NOMO-1 treated with dmso at 0.1 percent for 144 hours (cell line): ENCODE measurements around the gene SARDH.
A peak's percentile ranks its signal among the peaks of the same experiment; 100 is the strongest.
"Not testable (repeated sequence)": the region's sequence is repeated elsewhere in the genome, so short reads cannot be mapped to it uniquely, and the experiment has no call there.

Experiments used
- DNase-seq: peaks from one replicate; lab custom pipeline; 2025; ENCODE audit not compliant: unreplicated experiment; lab: John Stamatoyannopoulos, UW

The SARDH gene

DNA sequence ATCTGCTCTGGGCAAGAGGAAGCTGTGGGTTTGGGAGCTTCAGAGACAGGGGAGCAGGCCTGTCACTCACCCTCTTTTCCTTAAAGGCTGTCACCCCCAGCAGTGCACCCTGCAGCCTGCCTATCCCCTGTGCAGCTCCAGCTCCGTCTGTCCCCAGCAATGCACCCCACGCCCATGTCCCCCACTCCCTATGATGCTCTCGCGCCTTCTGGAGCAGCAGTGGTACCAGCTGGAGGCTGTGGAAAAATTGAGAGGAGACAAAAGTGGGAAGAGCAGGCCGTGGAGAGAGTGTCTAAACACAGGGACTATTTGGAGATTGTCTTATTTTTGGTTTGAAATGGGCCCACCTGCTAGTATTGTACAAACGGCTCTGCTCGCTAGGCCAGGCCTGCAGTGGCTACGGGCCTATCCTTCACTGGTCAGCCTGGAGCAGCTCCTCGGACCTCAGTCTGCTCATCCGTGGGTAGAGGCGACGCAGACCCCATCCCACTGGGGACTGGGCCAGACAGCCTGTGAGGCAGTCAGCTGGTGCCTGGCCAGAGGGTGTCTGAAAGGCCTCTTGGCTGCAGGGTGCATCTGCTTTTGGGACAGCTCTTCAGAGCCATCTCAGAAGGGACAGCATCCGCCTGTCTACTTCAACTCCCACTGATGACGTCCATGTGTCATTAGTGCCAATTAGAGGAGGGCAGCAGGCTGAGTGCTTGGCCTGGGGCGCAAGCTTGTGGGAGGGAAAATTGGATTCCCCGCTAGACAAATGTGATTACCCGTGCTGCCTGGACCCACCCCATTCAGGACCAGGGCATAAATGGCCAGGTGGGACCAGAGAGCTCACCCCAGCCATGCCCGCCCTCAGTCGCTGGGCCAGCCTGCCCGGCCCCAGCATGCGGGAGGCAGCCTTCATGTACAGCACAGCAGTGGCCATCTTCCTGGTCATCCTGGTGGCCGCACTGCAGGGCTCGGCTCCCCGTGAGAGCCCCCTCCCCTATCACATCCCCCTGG lies 102.3 kb downstream of the SARDH start, which contains the start of gene DBH:
TSS of gene DBH (plus strand) at position 831 of the 999 bp plus-strand sequence. CDS start at position 840, 9 bp downstream.
- no peak for DNase-seq

DNA sequence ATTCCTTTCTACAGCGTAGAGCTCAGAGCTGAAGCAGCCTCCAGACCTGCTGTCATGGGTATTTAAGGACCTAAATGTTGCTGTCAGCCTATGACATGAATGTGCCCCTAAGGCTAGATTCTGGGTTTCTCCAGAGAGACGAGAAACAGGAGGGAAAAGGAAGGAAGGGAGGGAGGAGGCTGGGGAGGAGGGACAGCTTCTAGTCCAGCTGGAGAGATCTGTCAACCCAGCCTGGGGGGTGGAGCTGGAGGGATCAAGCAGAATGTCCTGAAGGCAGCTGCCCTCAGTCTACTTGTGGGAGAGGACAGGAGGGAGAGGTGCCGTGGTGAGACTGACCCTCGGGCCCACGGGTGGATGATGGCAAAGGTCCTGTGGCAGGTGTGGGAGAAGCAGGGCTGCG lies 103.1 kb downstream of the SARDH start:
- no peak for DNase-seq

DNA sequence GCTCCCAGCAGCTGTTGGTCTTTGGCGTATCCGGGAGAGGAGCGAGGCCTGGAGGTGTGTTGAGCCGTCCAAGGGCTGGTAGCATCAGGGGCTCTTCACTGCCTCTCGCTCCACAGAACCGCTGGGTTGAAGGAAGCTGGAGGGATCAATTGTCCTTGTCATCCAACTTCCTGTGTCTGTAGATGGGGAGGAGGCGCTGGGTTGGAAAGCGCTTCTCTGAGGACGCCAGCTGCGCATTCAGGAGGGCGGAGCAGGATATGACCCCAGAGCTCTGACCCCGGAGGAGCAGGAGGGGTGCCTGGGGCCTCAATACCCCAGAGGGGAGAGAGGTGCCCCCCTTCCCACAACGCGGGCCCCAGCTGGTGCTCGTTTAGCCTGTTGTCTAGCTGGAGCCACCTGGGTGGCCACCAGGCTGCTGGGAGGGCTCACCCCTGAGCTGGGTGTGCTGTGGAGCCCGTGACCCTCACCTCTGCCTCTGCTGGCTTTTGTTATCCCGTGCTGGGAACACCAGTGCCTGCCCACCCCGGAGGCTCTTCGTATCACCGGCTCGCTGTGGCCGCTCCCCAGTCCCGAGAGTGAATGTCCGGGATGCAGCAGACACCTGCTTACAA lies 104.0 kb downstream of the SARDH start:
- DNase-seq = no peak

DNA sequence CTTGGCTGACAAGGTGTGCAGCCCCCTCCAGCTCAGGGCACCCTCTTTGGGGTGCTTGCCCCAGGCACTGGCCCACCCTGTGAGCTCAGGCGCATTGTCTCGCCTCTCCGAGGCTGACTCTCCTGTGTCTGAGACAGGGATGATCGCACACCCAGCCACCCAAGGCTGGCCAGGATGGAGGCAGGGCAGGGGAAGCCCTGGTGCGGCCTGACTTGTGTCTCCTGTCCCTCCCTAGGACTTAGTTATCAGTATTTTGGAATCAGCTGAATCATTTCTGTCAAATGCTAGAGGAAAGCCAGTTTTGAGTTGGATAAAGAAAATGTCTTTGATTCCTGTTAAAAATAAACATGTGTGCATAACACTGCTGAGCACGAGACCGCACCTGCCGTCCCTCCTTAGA lies 104.5 kb downstream of the SARDH start:
- DNase-seq = no peak

DNA sequence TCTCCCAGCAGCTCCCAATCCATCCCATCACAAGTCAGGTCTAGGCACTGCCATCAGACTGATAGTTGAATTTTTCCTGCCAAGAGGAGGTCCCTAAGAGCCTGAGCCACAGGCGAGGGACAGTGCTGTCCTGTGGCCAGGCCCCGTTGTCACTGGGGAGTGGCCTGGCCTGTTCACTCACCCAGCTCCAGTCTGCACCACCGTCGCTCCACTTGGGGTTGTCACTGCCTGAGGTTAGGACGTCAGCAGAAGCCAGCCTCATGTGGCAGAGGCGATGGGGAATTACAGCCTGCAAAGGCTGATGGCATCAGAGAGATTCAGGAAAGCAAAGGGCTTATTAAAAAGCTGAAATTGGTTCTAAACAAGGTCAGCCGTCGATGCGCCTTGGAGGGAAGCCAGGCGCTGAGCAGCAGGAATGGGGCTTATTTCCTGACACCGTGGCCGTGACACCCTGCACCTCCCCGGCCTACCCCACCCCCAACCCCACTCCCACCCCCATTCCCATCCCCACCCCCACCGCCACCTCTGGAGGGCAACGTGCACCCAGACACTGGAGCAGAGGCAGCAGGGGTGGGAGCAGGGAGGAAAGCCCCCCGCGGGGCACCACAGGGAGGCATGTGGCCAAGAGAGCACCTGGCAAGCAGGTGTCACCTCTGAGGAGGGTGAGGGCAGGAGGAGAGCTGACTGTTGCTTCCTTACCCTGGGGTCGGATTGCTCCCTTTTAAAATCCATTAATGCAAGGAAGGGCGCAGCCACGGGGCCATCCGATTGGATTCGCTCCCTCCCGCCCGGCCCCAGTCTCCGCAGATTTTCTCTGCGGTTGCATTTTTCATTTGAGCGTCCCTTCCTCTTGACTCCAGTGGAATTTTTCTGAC lies 105.1 kb downstream of the SARDH start:
- DNase-seq = no peak

- DNase-seq = no peak
These were observed 107.0 kb downstream of the SARDH start for GRCh38 chr9:133631111-133631510.

DNA sequence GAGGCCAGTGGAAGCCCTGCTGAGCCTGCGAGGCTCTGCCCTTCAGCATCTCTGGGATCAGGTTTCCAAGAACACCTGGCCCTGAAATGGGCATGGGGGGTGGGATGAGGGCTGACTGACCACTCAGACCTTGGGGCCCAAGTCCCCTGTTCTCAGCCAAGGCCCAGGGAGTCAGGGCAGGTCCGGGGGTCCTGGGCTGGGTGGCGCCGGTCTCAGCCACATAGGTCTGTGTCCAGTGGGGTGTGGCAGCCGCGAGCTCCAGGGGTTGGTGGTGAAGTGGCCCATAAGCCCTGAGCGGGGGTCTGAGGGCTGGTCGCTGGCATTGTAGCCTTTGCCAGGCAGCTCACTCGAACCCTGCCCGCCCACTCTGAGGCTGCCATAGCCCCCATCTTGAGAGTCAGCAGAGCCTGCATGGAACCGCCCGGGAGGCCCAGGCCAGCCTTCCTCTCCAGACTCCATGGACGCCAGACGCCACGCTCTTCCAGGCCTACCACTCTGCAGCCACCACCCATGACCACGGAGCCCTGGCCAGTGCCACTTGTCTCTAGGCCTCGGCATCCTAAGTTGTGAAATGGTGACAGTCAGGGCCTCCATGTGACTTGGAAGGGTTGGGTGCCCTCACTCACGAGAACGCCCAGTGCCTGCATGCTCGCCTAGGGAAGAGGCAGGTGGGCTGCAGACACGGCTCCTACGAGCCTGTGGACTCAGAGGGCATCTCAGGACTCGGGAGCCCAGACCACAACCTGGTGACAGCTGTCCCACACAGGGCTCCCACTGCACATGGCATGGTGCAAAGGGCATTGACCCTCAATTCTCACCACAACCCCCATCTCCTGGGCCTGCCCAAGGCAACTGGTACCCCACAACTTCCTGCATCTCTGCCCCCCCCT lies 108.7 kb downstream of the SARDH start:
- no peak for DNase-seq

- DNase-seq = no peak
These were observed 109.4 kb downstream of the SARDH start for GRCh38 chr9:133628766-133629165.

GRCh38 chr9:133627341-133627740 lies 110.8 kb downstream of the SARDH start:
- no peak for DNase-seq

GRCh38 chr9:133626008-133626407 lies 112.1 kb downstream of the SARDH start:
- DNase-seq = not testable (repeated sequence)

GRCh38 chr9:133622555-133622954 lies 115.6 kb downstream of the SARDH start:
- no peak for DNase-seq

- no peak for DNase-seq
These were observed 116.4 kb downstream of the SARDH start for GRCh38 chr9:133621725-133622267.

DNA sequence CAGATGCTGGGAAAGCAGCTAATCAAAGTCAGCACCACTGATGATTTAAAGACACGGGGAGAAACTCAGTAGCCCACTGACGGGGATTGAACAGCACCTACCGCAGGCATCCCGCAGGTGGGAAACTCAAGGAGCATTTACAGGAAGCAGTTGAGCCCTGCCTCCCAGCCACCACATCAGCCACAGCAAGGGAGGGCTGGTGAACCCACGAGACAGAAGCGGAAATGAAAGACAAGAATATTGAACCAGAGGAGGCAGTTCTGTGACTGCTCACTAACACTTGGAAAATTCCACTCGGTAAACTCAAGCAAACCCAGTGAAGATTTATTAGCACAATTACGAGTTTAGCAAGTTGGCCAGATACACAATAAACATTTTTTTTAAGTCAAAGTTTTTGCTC lies 118.4 kb downstream of the SARDH start:
- peak; percentile 61 for DNase-seq

DNA sequence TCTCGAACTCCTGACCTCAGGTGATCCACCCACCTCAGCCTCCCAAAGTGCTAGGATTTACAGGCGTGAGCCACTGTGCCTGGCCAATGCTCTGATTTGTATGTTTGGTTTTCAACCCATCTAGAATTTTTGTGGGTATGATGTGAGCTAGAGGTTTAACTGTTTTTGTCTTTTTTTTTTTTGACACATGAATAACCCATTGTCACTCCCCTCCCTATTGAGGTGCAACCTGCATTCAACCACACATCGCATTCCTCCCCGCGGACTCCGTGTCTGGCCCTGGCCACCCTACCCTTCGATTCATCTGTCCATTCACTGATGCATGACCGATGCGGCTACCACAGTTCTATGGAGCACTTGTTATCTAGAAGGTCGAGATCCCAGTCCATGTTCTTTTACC lies 119.4 kb downstream of the SARDH start:
- no peak for DNase-seq

DNA sequence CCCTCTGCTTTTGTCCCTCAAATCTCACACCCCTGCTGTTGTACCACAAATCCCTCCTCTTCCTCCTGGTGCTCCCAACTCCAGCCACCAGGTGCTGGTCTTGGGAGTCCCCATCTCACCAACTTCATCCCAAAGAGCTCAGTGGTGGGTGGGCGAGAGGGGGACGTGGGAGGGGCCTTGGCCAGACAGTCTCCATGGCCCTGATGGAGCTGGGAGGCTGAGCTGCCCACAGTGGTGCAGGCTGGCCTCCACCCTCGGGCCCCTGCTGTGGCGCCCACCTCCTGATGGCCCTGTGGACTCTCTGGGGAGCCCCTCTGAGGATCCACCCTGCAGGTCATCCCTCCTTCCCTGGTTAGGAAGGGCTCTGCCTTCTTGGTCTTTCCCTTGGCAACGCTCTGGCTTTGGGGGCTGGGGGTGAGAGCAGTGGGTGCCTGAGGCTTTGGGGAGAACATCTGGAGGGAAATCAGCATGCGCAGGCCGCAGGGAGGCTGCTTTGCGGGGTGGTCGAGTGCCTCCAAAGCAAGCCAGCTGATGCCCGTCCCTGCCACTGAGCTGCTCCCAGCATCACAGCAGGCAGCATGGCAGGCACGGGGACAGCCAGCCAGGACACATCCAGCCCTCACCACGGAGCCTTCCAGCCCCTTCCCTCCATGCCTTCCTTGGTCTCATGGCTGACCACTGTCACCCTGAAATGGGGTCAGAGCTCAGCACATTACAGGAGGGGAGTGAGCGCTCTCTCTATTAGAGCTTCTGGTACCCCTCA lies 121.3 kb downstream of the SARDH start:
- no peak for DNase-seq

GRCh38 chr9:133615606-133616188 lies 122.5 kb downstream of the SARDH start:
- DNase-seq = no peak

DNA sequence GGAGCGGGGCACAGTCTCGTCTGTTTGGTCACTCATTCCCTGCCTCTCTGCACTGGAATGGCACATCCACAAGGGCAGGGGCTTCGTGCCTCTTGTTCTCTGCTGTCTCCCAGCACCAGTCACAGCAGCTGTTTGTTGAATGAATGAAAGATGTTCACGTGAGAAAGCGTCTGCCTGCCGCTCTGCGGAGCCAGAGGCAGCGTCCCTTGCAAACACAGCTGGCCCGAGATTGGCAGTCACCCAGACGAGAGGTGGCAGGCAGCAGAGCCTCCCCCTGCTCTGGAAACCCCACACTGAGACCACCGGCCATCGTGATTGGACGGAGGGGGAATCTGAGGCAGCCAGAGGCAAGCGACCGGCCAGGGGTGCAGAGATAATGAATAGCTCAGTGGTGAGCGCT lies 123.0 kb downstream of the SARDH start:
- no peak for DNase-seq

DNA sequence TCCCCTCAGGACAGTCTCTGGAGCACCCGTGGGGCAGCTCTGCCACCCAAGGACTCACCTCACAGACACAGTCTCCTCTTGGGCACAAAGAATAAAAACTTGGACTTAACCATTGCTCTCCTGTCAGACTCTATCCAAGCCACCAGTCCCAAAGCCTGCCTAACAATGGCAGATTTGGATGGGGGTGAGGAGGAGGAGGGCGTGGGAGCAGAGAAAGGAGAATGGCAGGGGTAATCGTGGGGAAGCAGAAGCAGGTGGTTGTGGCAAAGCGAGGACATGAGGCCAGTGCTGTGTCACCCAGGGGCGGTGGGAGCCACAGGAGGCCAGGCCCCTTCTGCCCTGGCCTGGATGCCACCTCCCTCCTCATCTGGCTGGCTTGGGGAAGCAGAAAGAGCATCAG lies 123.5 kb downstream of the SARDH start:
- DNase-seq = no peak

- DNase-seq = no peak
These were observed 124.1 kb downstream of the SARDH start for GRCh38 chr9:133614056-133614455.
